CD4-positive, alpha-beta T cell treated with Interleukin-4 for 1 hour (primary cell): ENCODE data around the gene ERC2.

ENCODE experiments used
- DNase-seq, 2 donors: peaks; one replicate each; pipeline ENCODE4 v3.0.0-alpha.2; 2020 to 2022

Gene ERC2

GRCh38 chr3:55723653-55724406, 744.4 kb downstream of the ERC2 start:
- no peak for DNase-seq

GRCh38 chr3:55721716-55722484, 746.4 kb downstream of the ERC2 start:
- no peak for DNase-seq

GRCh38 chr3:55720614-55721013, 747.7 kb downstream of the ERC2 start:
- DNase-seq: no peak

GRCh38 chr3:55719508-55719907, 748.8 kb downstream of the ERC2 start:
- no peak for DNase-seq

- DNase-seq: no peak
These were observed 749.3 kb downstream of the ERC2 start for GRCh38 chr3:55719006-55719405.

- no peak for DNase-seq
These were observed 749.7 kb downstream of the ERC2 start for GRCh38 chr3:55718521-55718921.

- DNase-seq: no peak
These were observed 750.2 kb downstream of the ERC2 start for GRCh38 chr3:55718074-55718473.

GRCh38 chr3:55717481-55717880, 750.8 kb downstream of the ERC2 start:
- DNase-seq: no peak

- no peak for DNase-seq
These were observed 751.5 kb downstream of the ERC2 start for GRCh38 chr3:55716611-55717225.

GRCh38 chr3:55716044-55716443, 752.2 kb downstream of the ERC2 start:
- DNase-seq: no peak

- DNase-seq: no peak
These were observed 754.2 kb downstream of the ERC2 start for GRCh38 chr3:55714057-55714456.

GRCh38 chr3:55711646-55712045, 756.6 kb downstream of the ERC2 start:
- no peak for DNase-seq

GRCh38 chr3:55709411-55710012, 758.8 kb downstream of the ERC2 start:
- no peak for DNase-seq

GRCh38 chr3:55708921-55709320, 759.3 kb downstream of the ERC2 start:
- no peak for DNase-seq

- DNase-seq: no peak
These were observed 760.0 kb downstream of the ERC2 start for GRCh38 chr3:55708242-55708641.

- no peak for DNase-seq
These were observed 763.7 kb downstream of the ERC2 start for GRCh38 chr3:55704521-55704920.

- DNase-seq: no peak
These were observed 765.4 kb downstream of the ERC2 start for GRCh38 chr3:55702822-55703221.

GRCh38 chr3:55701997-55702396, 766.3 kb downstream of the ERC2 start:
- no peak for DNase-seq

- DNase-seq: no peak
These were observed 769.4 kb downstream of the ERC2 start for GRCh38 chr3:55698831-55699230.

- no peak for DNase-seq
These were observed 770.9 kb downstream of the ERC2 start for GRCh38 chr3:55697177-55697865.

- DNase-seq: no peak
These were observed 775.2 kb downstream of the ERC2 start for GRCh38 chr3:55692957-55693558.

- no peak for DNase-seq
These were observed 775.8 kb downstream of the ERC2 start for GRCh38 chr3:55692295-55692956.
